Lung (tissue), 12 donors: ENCODE measurements around the gene SSRP1. TPM values are rescaled to one million over a fixed set of nuclear protein-coding genes. Genes with fewer than 3 reads are reported as not detected.

Experiments used
- ATAC-seq: fragments of 200-7000 bp; cut with Tn5 transposase; one replicate; pipeline ENCODE4 v1.9.1; 2020; ENCODE audit warnings: moderate number of reproducible peaks; ENCODE audit not compliant: insufficient read depth, low FRiP score
- DNase-seq, 3 donors: peaks; one replicate each; pipeline ENCODE4 v3.0.0-alpha.2; 2013 to 2017
- H3K27ac ChIP-seq, 2 donors: one replicate each; pipeline ENCODE4 v1.5.1; 2013; ENCODE audit warnings: mild to moderate bottlenecking in 2 of 2, moderate library complexity in 2 of 2, control low read depth in 1 of 2, inconsistent platforms in 1 of 2, low read depth in 1 of 2, low read length in 1 of 2
- H3K27me3 ChIP-seq, 3 donors: one replicate each; pipeline ENCODE4 v1.5.1; 2013; ENCODE audit warnings: low read length in 2 of 3; ENCODE audit not compliant: control insufficient read depth in 3 of 3, insufficient read depth in 3 of 3
- H3K36me3 ChIP-seq, 4 donors: one replicate each; pipeline ENCODE4 v1.5.1; 2013; ENCODE audit warnings: low read length in 4 of 4, mild to moderate bottlenecking in 1 of 4, moderate library complexity in 1 of 4; ENCODE audit not compliant: control insufficient read depth in 4 of 4, insufficient read depth in 4 of 4
- H3K4me1 ChIP-seq, 5 donors: one replicate each; pipeline ENCODE4 v1.5.1; 2013; ENCODE audit warnings: low read length in 5 of 5, mild to moderate bottlenecking in 2 of 5, moderate library complexity in 1 of 5; ENCODE audit not compliant: control insufficient read depth in 5 of 5, insufficient read depth in 5 of 5
- H3K4me3 ChIP-seq: one replicate; pipeline ENCODE4 v1.5.1; 2013; ENCODE audit warnings: mild to moderate bottlenecking, control low read depth, moderate library complexity
- H3K9ac ChIP-seq, 2 donors: one replicate each; pipeline ENCODE4 v1.5.1; 2013; ENCODE audit warnings: low read length in 2 of 2, control low read depth in 1 of 2; ENCODE audit not compliant: insufficient read depth in 1 of 2
- H3K9me3 ChIP-seq, 4 donors: one replicate each; pipeline ENCODE4 v1.5.1; 2013; ENCODE audit warnings: low read length in 3 of 4, mild to moderate bottlenecking in 1 of 4, moderate library complexity in 1 of 4; ENCODE audit not compliant: control insufficient read depth in 4 of 4, insufficient read depth in 3 of 4
- WGBS, 2 donors: extraction: QIAGEN DNeasy Blood & Tissue Kit; methylation state at CpG; one replicate each; pipeline ENCODE4 v1.1.7; 2013; 5-methylcytosine and 5-hydroxymethylcytosine counted together
- polyA plus RNA-seq, 2 donors: library from polyadenylated mRNA; stranded (reverse); fragments of 200-250 nt; gene quantifications; one replicate each; pipeline ENCODE4 v1.2.1, GENCODE V29; 2013
- total RNA-seq, 2 donors: library from RNA; depleted of rRNA in 1 of 2; stranded (reverse); fragments of >200 nt in 1 of 2; gene quantifications; one replicate each; pipeline ENCODE4 v1.2.1, GENCODE V29; 2014 to 2021
- TF ChIP-seq, protein P1 (sequence below): IDR thresholded peaks from 2 replicates; pipeline ENCODE4 v1.5.1; 2012; ENCODE audit warnings: mild to moderate bottlenecking; ENCODE audit errors: control extremely low read depth, extremely low read depth
- donor health status: control.
- donor health status: control.
- donor health status: Bipolar disorder and iron deficiency.
- donor health status: healthy.
- donor health status: DM: yes; HTN: yes; CAD: no.

SSRP1 gene
- total and polyA plus RNA-seq, 4 donors = 37.1 to 76.9 (median 64.6) TPM

- TF ChIP-seq, protein P1, sequence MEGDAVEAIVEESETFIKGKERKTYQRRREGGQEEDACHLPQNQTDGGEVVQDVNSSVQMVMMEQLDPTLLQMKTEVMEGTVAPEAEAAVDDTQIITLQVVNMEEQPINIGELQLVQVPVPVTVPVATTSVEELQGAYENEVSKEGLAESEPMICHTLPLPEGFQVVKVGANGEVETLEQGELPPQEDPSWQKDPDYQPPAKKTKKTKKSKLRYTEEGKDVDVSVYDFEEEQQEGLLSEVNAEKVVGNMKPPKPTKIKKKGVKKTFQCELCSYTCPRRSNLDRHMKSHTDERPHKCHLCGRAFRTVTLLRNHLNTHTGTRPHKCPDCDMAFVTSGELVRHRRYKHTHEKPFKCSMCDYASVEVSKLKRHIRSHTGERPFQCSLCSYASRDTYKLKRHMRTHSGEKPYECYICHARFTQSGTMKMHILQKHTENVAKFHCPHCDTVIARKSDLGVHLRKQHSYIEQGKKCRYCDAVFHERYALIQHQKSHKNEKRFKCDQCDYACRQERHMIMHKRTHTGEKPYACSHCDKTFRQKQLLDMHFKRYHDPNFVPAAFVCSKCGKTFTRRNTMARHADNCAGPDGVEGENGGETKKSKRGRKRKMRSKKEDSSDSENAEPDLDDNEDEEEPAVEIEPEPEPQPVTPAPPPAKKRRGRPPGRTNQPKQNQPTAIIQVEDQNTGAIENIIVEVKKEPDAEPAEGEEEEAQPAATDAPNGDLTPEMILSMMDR = no peak
- ATAC-seq = no peak
- H3K27ac ChIP-seq = no peak overlapping the region
- DNase-seq = no peak
- peaks cover 22 to 53% (median 47%) of the 10 kb centered on the region in 4 donors for H3K36me3 ChIP-seq
- H3K27me3 ChIP-seq = no peaks in the 10 kb centered on the region
- H3K9me3 ChIP-seq = peaks cover 0 to 13% (median 3%) of the 10 kb centered on the region in 4 donors
- H3K4me3 ChIP-seq = no peak overlapping the region
- H3K4me1 ChIP-seq = peaks cover 0 to 15% (median 5%) of the 10 kb centered on the region in 5 donors
- H3K9ac ChIP-seq = no peak overlapping the region
- WGBS, 2 donors = 97 to 98% methylated on average over 27 of the region's 27 CpGs
Observed at GRCh38 chr11:57301711-57302423, 33.8 kb downstream of the SSRP1 start.

GRCh38 chr11:57300785-57301184 is 34.9 kb downstream of the SSRP1 start:
- H3K27me3 ChIP-seq = no peaks in the 10 kb centered on the region
- H3K9me3 ChIP-seq = peaks cover 0 to 13% (median 3%) of the 10 kb centered on the region in 4 donors
- peaks cover 22 to 53% (median 47%) of the 10 kb centered on the region in 4 donors for H3K36me3 ChIP-seq
- no peak overlapping the region for H3K27ac ChIP-seq
- H3K9ac ChIP-seq = no peak overlapping the region
- no peak for DNase-seq
- ATAC-seq = no peak
- WGBS, 2 donors = 97% methylated on average over 10 of the region's 10 CpGs
- TF ChIP-seq, protein P1 = no peak
- H3K4me1 ChIP-seq = peaks cover 0 to 15% (median 5%) of the 10 kb centered on the region in 5 donors
- H3K4me3 ChIP-seq = no peak overlapping the region

DNA sequence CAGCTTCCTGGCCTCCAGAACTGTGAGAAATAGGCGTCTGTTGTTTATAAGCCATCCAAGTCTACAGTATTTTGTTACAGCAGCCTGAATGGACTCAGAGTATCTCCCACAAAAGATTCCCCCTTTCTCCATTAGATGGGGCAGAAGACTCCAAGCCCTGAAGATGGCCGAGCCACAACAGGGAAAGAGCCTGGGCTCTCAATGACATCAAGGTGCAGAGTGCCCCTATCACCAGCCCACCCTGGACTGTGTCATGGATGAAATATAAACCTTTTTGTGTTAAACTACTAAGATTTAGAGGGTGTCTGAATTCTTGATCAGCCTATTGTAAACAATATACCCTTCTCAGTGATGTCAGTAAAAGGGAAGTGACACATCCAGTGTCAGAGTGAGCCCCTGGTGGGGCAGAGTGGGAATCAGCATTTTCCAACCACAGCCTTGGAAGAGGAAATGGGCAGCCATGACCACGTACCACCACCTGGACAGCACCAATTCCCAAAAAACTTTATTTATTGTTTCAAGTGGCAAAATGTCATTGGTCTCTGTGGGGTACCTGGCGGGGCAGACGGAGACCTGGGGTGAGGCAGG is 36.4 kb downstream of the SSRP1 start:
- ATAC-seq (no peak), DNase-seq (no peak)
- Histone ChIP-seq H3K27ac (no peak overlapping the region), H3K9me3 (peaks cover 0 to 13% (median 3%) of the 10 kb centered on the region in 4 donors), H3K36me3 (peaks cover 22 to 51% (median 46%) of the 10 kb centered on the region in 4 donors), H3K9ac (no peak overlapping the region), H3K4me1 (peaks cover 0 to 16% (median 4%) of the 10 kb centered on the region in 5 donors), H3K27me3 (no peaks in the 10 kb centered on the region), H3K4me3 (no peak overlapping the region)
- TF ChIP-seq, protein P1 = no peak
- 97% methylated on average over 5 of the region's 5 CpGs for WGBS, 2 donors
